A549 treated with dexamethasone at 1 μM for 4 hours (cell line): ENCODE results near the gene PLEKHH1. TPM values are rescaled to one million over a fixed set of nuclear protein-coding genes. Genes with fewer than 3 reads are reported as not detected.

Source experiments
- total RNA-seq: library from RNA; stranded (reverse); fragments of 200-300 nt; extraction: Qiagen RNA extraction; gene quantifications from 5 replicates; pipeline ENCODE4 v1.2.3, GENCODE V29; 2022

The PLEKHH1 gene
- total RNA-seq: 1.7 to 4.0 TPM (median 2.7 TPM) in 5 replicates

GRCh38 chr14:67532998-67533753 lies at the start of gene PLEKHH1:
TSS of gene PLEKHH1 (plus strand) at chr14:67533290. CDS start at chr14:67541868, 8,578 bp downstream.

GRCh38 chr14:67487937-67488893 lies 44.9 kb upstream of the PLEKHH1 start, which contains the start of gene TMEM229B:
TSS of gene TMEM229B (minus strand) at chr14:67488721. CDS start at chr14:67473923, 14,798 bp downstream.

GRCh38 chr14:67599698-67600561 lies 66.8 kb downstream of the PLEKHH1 start, which contains the start of gene PIGH:
TSS of gene PIGH (minus strand) at chr14:67600268. CDS start at chr14:67600203, 65 bp downstream.

DNA sequence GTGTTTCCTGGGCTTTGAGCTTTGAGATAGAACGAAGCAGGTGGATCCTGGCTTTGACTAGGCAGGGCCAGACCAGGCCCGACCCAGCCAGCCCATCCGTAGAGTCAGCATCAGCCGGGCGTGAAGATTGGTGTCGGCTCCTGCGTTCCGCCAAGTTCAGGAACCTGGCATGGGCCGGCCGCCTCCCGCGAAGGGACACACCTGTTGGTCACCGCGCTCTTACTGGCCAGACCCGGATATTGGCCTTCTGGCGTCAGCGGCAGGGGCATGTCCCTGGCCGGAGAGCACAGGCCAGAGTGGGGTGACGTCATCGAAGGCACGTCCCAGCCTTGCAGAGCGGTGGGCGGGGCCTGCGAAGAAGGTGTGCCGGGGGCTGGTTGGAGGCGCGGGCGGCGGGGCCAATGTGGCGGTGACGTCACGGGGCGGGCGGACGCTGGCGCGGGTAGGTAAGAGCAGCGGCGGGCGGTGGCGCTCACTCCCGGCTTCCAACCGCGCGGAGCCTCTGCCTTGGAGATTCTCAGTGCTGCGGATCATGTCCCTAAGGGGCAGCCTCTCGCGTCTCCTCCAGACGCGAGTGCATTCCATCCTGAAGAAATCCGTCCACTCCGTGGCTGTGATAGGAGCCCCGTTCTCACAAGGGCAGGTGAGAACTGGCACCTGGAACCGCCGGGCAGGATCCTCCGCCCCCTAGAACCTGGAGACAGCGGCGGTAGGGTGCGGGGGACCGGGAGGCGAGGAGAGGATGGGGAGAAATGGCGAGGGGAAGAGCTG lies 86.5 kb downstream of the PLEKHH1 start, which contains the start of gene ARG2:
Gene ARG2, plus strand, starts transcription at position 475 of the 771 bp plus-strand sequence. Its CDS starts 58 bp downstream, at position 533.

Other genes with a start within 250 kb of the PLEKHH1 start
- 70.2 to 105 TPM (median 75.5 TPM) in 5 replicates for gene ATP6V1D, start 173.5 kb upstream of the PLEKHH1 start, total RNA-seq
- gene EIF2S1, start 173.0 kb upstream of the PLEKHH1 start, total RNA-seq: 231 to 354 TPM (median 245 TPM) in 5 replicates
- 15.0 to 25.3 TPM (median 16.8 TPM) in 5 replicates for gene PLEK2, start 121.1 kb upstream of the PLEKHH1 start, total RNA-seq
- gene TMEM229B, start 44.6 kb upstream of the PLEKHH1 start, total RNA-seq: 0.13 to 0.24 TPM (median 0.21 TPM) in 5 replicates
- 14.8 to 19.4 TPM (median 17.3 TPM) in 5 replicates for gene PIGH, start 67.0 kb downstream of the PLEKHH1 start, total RNA-seq
- gene ARG2, start 86.6 kb downstream of the PLEKHH1 start, total RNA-seq: 1.4 to 2.3 TPM (median 1.8 TPM) in 5 replicates
- gene VTI1B, start 141.3 kb downstream of the PLEKHH1 start, total RNA-seq: 79.6 to 91.3 TPM (median 83.4 TPM) in 5 replicates
- gene RDH11, start 162.5 kb downstream of the PLEKHH1 start, total RNA-seq: 50.2 to 55.1 TPM (median 52.9 TPM) in 5 replicates
- 0.08 to 0.11 TPM in 2 of 5 replicates, not detected in the others for gene RDH12, start 168.6 kb downstream of the PLEKHH1 start, total RNA-seq